Ishikawa (cell line): ENCODE measurements around the gene APBB2.

Experiments used
- CEBPB ChIP-seq: IDR thresholded peaks from 2 replicates; pipeline ENCODE4 v1.6.1; 2012
- CREB1 ChIP-seq: IDR thresholded peaks from 2 replicates; pipeline ENCODE4 v1.6.1; 2012; ENCODE audit warnings: low read depth
- EP300 ChIP-seq: IDR thresholded peaks from 2 replicates; pipeline ENCODE4 v1.6.1; 2012; ENCODE audit warnings: borderline replicate concordance
- NFIC ChIP-seq: IDR thresholded peaks from 2 replicates; pipeline ENCODE4 v1.6.1; 2012
- REST ChIP-seq: IDR thresholded peaks from 2 replicates; pipeline ENCODE4 v1.6.1; 2012; ENCODE audit warnings: low read depth, mild to moderate bottlenecking
- TAF1 ChIP-seq: IDR thresholded peaks from 2 replicates; pipeline ENCODE4 v1.6.1; 2012; ENCODE audit warnings: low read depth, mild to moderate bottlenecking
- TCF12 ChIP-seq: IDR thresholded peaks from 2 replicates; pipeline ENCODE4 v1.6.1; 2012; ENCODE audit warnings: low read depth
- YY1 ChIP-seq: IDR thresholded peaks from 2 replicates; pipeline ENCODE4 v1.6.1; 2012; ENCODE audit warnings: low read depth
- ZBTB7A ChIP-seq: IDR thresholded peaks from 2 replicates; pipeline ENCODE4 v1.6.1; 2012; ENCODE audit warnings: low read depth

GRCh38 chr4:40871695-40872250, 342.6 kb downstream of the APBB2 start:
- TF ChIP-seq YY1: no peak
- no peak for TF ChIP-seq NFIC
- TF ChIP-seq REST: no peak
- TF ChIP-seq CREB1: no peak
- no peak for TF ChIP-seq EP300
- no peak for TF ChIP-seq TCF12
- no peak for TF ChIP-seq TAF1
- no peak for TF ChIP-seq ZBTB7A
- no peak for TF ChIP-seq CEBPB
